ENCODE data around the gene ATG4B.

The ATG4B gene

DNA sequence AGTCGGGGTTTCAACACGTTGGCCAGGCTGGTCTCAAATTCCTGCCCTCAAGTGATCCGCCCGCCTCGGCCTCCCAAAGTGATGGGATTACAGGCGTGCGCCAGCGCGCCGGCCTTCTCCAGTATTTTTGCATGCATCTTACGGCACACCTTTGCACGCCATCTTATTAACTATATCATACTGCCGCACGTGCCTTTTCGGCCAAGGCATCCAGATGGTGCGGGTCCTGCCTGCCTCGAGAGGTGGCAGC lies 63.6 kb downstream of the ATG4B start:
- DNase-seq, result no peak
- peaks cover 10% of the 10 kb centered on the region for H3K36me3 ChIP-seq
- peak overlapping the region; percentile 75 for H3K4me3 ChIP-seq (ENCODE audit: low read depth, low read length)
- TF ChIP-seq, protein P1, sequence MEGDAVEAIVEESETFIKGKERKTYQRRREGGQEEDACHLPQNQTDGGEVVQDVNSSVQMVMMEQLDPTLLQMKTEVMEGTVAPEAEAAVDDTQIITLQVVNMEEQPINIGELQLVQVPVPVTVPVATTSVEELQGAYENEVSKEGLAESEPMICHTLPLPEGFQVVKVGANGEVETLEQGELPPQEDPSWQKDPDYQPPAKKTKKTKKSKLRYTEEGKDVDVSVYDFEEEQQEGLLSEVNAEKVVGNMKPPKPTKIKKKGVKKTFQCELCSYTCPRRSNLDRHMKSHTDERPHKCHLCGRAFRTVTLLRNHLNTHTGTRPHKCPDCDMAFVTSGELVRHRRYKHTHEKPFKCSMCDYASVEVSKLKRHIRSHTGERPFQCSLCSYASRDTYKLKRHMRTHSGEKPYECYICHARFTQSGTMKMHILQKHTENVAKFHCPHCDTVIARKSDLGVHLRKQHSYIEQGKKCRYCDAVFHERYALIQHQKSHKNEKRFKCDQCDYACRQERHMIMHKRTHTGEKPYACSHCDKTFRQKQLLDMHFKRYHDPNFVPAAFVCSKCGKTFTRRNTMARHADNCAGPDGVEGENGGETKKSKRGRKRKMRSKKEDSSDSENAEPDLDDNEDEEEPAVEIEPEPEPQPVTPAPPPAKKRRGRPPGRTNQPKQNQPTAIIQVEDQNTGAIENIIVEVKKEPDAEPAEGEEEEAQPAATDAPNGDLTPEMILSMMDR (IDR thresholded peaks at IDR 0.05; ENCODE audit: low read depth, low read length), result peak; percentile 43
- H3K9me3 ChIP-seq, result no peaks in the 10 kb centered on the region
- H3K4me1 ChIP-seq, result no peaks in the 10 kb centered on the region; the same call in 1 of the 2 replicates
- H3K27me3 ChIP-seq, result no peaks in the 10 kb centered on the region

DNA sequence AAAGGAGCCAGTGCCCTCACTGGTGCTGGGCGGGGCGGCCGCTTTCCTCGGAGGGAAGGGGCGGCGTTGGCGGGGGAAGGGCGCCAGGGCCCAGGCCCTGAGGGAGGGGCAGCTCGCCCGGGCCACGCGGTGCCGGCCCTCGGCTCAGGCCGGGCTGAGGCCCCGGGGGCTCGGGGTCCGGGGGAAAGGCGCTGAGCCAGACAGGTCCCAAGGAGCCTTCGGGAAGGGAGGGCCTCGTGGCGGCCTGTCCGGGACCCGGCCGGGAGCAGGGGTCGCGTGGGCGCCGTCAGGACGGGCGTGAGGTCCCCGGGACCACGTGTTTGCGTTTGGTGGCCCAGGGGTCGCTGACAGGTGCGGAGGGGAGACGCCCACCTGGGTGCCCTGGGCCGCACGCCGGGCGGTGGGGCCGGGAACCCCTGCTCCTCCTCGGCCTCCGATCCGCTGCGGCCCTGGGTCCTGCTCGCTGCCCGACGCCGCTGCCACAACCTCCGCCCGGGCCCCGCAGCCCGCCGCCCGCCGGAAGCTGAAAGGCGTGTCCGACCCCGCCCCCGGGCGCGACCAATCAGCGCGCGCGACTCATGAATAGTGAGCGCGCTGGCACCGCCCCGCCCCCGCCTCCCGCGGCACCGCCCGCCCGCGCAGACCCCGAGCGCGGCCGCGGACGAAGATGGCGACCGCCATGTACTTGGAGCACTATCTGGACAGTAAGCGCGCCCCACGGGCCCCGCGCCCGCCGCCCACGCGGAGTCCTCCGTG lies 64.1 kb downstream of the ATG4B start, which contains the start of gene ING5:
ING5 (plus strand) TSS at position 641 of the 756 bp plus-strand sequence; CDS start at position 668, 27 bp downstream.
- Histone ChIP-seq H3K27me3 (no peaks in the 10 kb centered on the region), H3K9me3 (no peaks in the 10 kb centered on the region), H3K4me3 (ENCODE audit: low read depth, low read length) (peak within 1 kb of the TSS; percentile 76), H3K36me3 (peaks cover 15% of the 10 kb centered on the region), H3K4me1 (no peaks in the 10 kb centered on the region; the same call in 1 of the 2 replicates)
- DNase-seq, result peak; percentile 99
- TF ChIP-seq, protein P1 (IDR thresholded peaks at IDR 0.05; ENCODE audit: low read depth, low read length), result no peak

GRCh38 chr2:241702155-241703031 lies 64.9 kb downstream of the ATG4B start:
- TF ChIP-seq, protein P1 (IDR thresholded peaks at IDR 0.05; ENCODE audit: low read depth, low read length), result peak; percentile 53
- peak; percentile 92 for DNase-seq
- peak overlapping the region; percentile 76 for H3K4me3 ChIP-seq (ENCODE audit: low read depth, low read length)
- no peaks in the 10 kb centered on the region; the same call in 1 of the 2 replicates for H3K4me1 ChIP-seq
- H3K9me3 ChIP-seq, result no peaks in the 10 kb centered on the region
- no peaks in the 10 kb centered on the region for H3K27me3 ChIP-seq
- H3K36me3 ChIP-seq, result peaks cover 23% of the 10 kb centered on the region

- TF ChIP-seq, protein P1 (IDR thresholded peaks at IDR 0.05; ENCODE audit: low read depth, low read length), result no peak
- no peaks in the 10 kb centered on the region for H3K27me3 ChIP-seq
- H3K4me1 ChIP-seq, result no peaks in the 10 kb centered on the region; the same call in 1 of the 2 replicates
- H3K4me3 ChIP-seq (ENCODE audit: low read depth, low read length), result peak overlapping the region; percentile 76
- no peak for DNase-seq
- no peaks in the 10 kb centered on the region for H3K9me3 ChIP-seq
- peaks cover 29% of the 10 kb centered on the region for H3K36me3 ChIP-seq
Observed at GRCh38 chr2:241703032-241703604, 65.6 kb downstream of the ATG4B start.

- H3K27me3 ChIP-seq, result no peaks in the 10 kb centered on the region
- no peaks in the 10 kb centered on the region for H3K9me3 ChIP-seq
- no peaks in the 10 kb centered on the region; the same call in 1 of the 2 replicates for H3K4me1 ChIP-seq
- H3K4me3 ChIP-seq (ENCODE audit: low read depth, low read length), result no peak overlapping the region
- TF ChIP-seq, protein P1 (IDR thresholded peaks at IDR 0.05; ENCODE audit: low read depth, low read length), result no peak
- no peak for DNase-seq
- H3K36me3 ChIP-seq, result peaks cover 55% of the 10 kb centered on the region
Observed at GRCh38 chr2:241706537-241706936, 69.0 kb downstream of the ATG4B start.
